ENCODE results near the gene TLK1. TPM values are rescaled to one million over a fixed set of nuclear protein-coding genes. Genes with fewer than 3 reads are reported as not detected.

Gene TLK1
- total and polyA plus RNA-seq, 8 donors, result 9.7 to 43.4 (median 32.6) TPM

DNA sequence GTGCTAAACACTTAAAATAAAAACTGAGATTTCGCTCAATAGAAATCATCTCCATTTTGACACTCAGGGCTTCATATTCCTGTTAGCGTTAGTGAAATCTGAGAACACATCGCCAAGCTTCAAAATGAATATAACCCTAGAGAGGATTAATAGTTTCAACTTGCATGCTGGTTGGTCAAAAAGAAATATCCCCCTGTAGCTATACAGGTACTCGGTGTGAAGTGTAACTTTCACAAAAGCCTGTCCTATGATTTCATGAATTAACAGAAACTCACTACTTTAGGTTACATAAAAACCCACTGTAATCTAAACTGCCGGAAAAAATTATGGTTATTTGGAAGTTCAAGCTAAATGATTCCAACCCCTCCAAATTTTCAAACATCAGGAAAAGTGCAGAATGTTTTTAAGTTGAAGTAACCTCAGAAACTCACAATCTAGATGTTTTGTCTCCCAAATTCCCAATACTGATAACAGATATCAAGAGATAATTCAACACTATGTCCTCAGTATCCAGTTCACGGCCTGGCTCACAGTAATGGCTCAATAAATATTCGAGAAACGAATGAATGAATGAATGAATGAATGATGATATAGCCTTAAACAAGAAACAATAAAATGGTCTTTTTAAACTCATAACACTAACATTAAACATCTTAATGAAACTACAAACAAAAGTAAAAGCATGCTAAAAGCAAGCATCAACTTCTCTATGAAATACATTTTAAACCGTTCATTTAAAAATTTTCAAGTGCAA is 2.5 kb downstream of the TLK1 start:
- no peaks in the 10 kb centered on the region for H3K9me3 ChIP-seq
- no peak for DNase-seq
- TF ChIP-seq CTCF (IDR thresholded peaks at IDR 0.05), result no peak
- H3K27me3 ChIP-seq, result no peaks in the 10 kb centered on the region
- intact Hi-C loops (cut with DNase I), result loop anchor here in 1 of 3 donors (5.0 kb wide), 1 partner anchor 186 kb away; no protein-coding TSS in a partner anchor
- H3K4me1 ChIP-seq, result peaks cover 13 to 46% (median 19%) of the 10 kb centered on the region in 3 donors
- no peak for ATAC-seq
- no peak overlapping the region for H3K27ac ChIP-seq
- 20 to 29% methylated on average over 9 of the region's 9 CpGs for WGBS, 2 donors
- no peaks in the 10 kb centered on the region for H3K36me3 ChIP-seq
- peak overlapping the region in 1 of 4 donors; percentile 66 for H3K4me3 ChIP-seq
- FAIRE-seq, result peak; percentile 32

- peaks cover 16 to 54% (median 30%) of the 10 kb centered on the region in 3 donors for H3K4me1 ChIP-seq
- DNase-seq (no peak), ATAC-seq (no peak), FAIRE-seq (no peak)
- no peaks in the 10 kb centered on the region for H3K27me3 ChIP-seq
- WGBS, 2 donors, result 69 to 88% methylated on average over 3 of the region's 3 CpGs
- no peaks in the 10 kb centered on the region for H3K36me3 ChIP-seq
- H3K4me3 ChIP-seq, result no peak overlapping the region
- H3K27ac ChIP-seq, result no peak overlapping the region
- intact Hi-C loops (cut with DNase I), result loop anchor here in 1 of 3 donors (5.0 kb wide), 1 partner anchor 185 kb away; no protein-coding TSS in a partner anchor
- no peak for TF ChIP-seq CTCF (IDR thresholded peaks at IDR 0.05)
- H3K9me3 ChIP-seq, result no peaks in the 10 kb centered on the region
Measured at GRCh38 chr2:171157109-171157500, 3.6 kb downstream of the TLK1 start.

DNA sequence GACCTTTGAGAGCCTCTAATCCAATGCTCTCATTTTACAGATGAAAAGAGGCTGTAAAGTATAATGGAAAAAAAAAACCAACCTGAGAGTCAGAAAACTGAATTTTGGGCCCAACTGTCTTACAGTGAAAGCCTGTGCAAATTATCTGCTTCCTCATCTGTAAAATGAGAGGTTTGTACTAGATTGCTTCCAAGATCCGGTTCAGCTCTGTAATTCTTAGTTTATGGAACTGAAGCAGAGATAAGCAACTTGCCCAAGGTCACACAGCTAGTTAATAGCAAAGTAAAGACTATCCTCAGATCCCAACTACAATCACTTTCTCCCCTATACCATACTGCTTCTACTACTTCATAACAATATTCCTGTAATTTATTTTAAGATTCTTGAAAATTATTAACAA is 6.3 kb downstream of the TLK1 start:
- Histone ChIP-seq H3K4me1 (peaks cover 30 to 67% (median 49%) of the 10 kb centered on the region in 3 donors), H3K27ac (peak overlapping the region in 1 of 4 donors; percentile 2), H3K9me3 (no peaks in the 10 kb centered on the region), H3K27me3 (no peaks in the 10 kb centered on the region), H3K36me3 (no peaks in the 10 kb centered on the region), H3K4me3 (no peak overlapping the region)
- ATAC-seq (peak in 2 of 4 donors; percentile 32 to 46), FAIRE-seq (no peak), DNase-seq (no peak)
- intact Hi-C loops (cut with DNase I), result no loop called here
- no peak for TF ChIP-seq CTCF (IDR thresholded peaks at IDR 0.05)
- 2 to 4% methylated on average over 1 of the region's 1 CpG for whole genome bisulfite sequencing, 2 donors

- TF ChIP-seq CTCF (IDR thresholded peaks at IDR 0.05), result no peak
- Histone ChIP-seq H3K4me3 (no peak overlapping the region), H3K27ac (no peak overlapping the region), H3K9me3 (no peaks in the 10 kb centered on the region), H3K27me3 (no peaks in the 10 kb centered on the region), H3K36me3 (no peaks in the 10 kb centered on the region), H3K4me1 (peaks cover 36 to 69% (median 66%) of the 10 kb centered on the region in 3 donors)
- DNase-seq (no peak), ATAC-seq (peak in 1 of 4 donors; percentile 10), FAIRE-seq (no peak)
- intact Hi-C loops (cut with DNase I), result no loop called here
- WGBS, 2 donors, result 91 to 95% methylated on average over 9 of the region's 9 CpGs
Measured at GRCh38 chr2:171150694-171151285, 9.9 kb downstream of the TLK1 start.
